Cerebellar nuclear complex (tissue), 1 donor: ENCODE measurements around the gene CYBA.

Experiments used
- DNase-seq, 2 experiments: peaks; one replicate each; lab custom pipeline; 2025; lab: John Stamatoyannopoulos, UW

The CYBA gene

GRCh38 chr16:88650749-88651275 is at the start of gene CYBA:
CYBA (minus strand) TSS chr16:88651053; CDS start chr16:88651013, 40 bp downstream.
- DNase-seq, result no peak

- DNase-seq, result no peak
Measured at GRCh38 chr16:88700322-88700635, 49.4 kb upstream of the CYBA start.

GRCh38 chr16:88699180-88699579 is 48.3 kb upstream of the CYBA start:
- DNase-seq, result no peak

DNA sequence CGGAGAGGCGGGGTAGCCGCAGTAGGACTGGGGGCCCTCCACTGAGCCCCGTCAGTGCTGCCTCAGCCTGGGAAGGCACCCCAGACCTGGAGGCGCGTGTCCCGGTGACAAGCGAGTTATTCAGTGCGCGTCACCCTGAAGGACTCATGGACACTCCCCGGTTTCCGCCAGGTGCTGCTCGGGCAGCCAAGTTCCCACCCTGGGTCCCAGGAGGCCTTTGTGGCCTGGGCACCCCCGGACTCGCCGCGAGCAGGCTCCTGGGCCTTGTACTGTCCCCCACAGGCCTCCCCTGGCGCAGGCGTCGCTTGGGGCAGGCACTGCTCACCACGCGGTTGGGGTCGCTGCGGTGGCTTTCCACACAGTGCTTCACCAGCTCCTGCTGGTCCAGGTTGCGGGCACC is 47.8 kb upstream of the CYBA start:
- DNase-seq, result no peak

GRCh38 chr16:88697831-88698615 is 47.2 kb upstream of the CYBA start:
- DNase-seq, result no peak

- no peak for DNase-seq
Measured at GRCh38 chr16:88697116-88697830, 46.4 kb upstream of the CYBA start.

- no peak for DNase-seq
Measured at GRCh38 chr16:88696441-88696840, 45.6 kb upstream of the CYBA start.

DNA sequence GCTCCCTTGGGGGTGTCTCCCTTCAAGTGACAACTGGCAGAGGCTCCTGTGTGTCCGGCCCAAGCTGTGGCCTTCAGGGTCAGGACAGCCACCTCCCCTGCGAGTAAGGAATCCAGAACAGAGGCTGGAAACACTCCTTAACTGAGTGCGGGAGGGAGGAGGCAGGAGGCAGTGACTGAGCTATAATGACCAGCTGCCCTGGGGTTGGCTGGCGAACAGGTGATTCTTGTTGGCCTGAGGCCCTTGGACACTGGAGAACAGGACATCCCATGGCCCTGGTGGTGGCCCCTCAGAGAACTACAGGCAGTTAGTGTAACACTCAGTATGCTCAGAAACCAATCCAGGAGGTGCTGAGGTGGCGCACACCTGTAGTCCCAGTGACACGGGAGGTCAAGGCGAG is 44.9 kb upstream of the CYBA start:
- DNase-seq, result no peak

GRCh38 chr16:88695218-88695617 is 44.4 kb upstream of the CYBA start:
- no peak for DNase-seq

DNA sequence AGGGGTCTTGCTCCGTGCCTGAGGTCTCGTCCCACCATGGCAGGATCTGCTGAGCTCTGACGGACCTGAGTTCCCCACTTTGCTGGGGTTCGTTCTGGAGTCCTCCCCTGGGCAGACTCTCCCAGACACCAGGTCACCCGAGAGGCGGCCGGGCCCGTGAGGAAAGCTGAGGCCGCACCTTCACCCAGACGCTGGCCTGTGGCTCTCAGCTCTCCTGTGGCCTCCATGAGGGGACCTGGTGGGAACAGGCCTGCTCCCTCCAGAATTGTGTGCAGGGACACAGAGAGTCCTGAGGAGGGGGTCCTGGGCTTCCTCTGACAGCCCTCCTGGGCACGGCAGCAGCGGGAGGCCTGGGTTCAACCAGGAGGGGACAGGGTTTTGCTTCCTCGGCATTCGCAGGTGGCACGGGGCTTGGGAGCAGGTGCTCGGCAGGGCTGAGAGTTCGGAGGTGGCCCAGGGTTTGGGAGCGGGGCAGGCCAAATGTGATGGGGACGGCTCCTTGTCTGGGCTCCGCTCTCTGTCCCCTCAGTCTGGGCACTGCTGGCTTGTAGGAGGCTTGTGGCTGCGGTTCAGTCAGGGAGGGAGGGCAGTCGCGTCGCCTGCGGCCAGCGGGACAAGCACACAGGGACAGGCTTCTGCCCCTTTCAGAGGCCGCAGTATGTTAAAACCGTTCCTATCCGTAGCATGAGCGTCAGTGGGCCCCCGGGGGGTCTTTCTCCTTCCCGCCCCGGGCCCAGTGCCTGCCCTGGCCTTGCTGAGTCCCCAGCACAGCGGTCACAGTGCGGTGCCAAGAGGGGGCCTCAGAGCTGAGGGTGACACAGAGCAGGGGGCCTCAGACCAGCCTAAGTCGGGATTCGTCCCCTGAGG is 43.6 kb upstream of the CYBA start:
- no peak for DNase-seq

DNA sequence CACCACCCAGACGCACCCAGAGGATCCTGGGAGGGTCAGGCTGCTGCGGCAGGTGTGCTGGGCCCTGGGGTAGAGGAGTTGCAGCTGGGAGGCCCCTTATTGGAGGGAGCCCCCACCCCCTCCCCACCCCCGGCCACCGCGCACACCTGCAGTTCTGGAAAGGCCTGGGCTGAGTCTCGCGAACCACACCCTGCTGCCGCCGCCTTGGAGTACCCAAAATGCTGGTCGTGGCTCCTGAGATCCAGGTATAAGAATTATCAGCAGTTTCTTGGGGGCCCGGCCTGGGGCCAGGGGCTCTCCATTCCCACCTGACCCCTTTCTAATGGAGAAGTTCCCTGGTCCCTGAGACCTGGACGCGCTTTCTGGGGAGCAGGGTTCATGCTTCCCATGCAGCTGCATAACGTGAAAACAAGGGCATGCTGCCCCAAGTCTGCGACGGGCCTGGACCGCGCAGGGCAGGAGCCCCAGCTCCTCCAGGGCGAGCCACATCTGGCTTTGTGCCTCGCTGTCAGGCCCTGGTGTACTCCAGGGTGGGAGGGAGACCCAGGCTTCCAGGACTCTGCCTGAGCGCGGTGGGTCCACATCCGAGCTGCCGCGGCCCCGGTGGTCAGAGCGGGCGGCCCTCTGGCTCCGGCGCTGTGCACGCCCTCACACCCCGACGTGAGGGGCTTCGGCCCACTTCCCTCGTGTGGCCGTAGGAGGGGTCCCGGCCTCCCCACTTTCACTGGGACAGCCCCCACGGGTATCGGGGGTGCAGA is 42.7 kb upstream of the CYBA start:
- DNase-seq, result no peak

- no peak for DNase-seq
Measured at GRCh38 chr16:88692861-88693260, 42.0 kb upstream of the CYBA start.

DNA sequence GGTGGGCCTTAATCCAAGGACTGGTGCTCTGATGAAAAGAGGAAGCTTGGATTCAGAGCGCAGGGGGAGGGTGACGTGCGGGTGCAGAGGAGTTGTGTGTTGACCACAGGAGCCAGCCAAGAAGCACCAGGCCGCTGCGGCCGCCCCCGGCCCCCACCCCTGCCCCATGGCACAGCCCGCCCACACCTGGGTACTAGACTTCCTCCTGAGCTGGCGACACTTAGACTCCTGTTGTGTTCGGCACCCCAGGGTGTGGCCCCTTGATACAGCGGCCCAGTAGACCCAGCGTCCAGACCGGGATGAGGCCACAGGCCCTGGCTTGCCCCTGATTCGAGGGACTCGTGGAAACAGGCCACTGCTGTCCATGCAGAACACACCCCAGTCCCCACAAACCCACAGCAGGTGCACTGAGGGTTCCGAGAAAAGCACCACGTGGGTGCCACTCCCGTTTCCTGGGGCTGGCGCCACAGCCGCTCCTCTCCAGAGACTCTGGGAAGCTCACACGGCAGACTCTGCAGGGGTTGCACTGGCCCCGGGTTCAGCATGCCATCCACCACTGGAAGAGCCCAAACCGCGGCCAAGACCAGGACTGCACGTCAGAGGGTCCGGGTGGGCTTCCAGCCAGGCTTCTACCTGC is 41.2 kb upstream of the CYBA start:
- no peak for DNase-seq

DNA sequence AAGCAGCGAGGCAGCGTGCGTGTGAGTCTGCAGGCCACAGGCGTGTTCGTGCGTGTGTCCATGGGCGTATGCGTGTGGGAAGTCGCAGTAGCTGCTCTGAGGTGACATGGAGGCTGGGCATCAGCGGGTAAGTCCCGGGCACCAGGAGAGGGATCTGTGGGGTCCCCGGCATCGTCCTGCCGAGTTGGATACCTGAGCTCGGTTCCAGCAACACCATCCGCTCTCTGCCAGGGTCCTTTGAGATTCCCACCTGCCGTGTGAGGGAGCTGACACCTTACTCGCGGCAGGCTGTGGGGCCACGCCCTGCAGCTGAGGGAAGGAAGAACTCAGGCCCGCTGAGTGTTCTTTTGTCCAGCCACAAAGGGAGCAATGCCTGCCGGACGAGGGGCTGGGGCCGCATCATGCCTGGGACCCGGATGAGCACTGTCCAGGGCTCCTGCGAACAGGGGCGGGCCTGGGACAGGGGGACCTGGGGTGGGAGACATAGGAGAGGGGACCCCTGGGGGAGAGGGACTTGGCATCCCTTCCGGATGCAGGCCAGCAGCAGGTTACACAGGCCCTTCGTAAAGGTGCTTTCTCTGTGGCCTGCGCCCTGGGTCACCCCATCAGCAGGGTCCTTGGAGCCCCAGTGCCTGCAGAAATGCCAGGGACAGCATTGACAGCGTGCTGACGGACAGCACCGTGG is 40.4 kb upstream of the CYBA start:
- no peak for DNase-seq

DNA sequence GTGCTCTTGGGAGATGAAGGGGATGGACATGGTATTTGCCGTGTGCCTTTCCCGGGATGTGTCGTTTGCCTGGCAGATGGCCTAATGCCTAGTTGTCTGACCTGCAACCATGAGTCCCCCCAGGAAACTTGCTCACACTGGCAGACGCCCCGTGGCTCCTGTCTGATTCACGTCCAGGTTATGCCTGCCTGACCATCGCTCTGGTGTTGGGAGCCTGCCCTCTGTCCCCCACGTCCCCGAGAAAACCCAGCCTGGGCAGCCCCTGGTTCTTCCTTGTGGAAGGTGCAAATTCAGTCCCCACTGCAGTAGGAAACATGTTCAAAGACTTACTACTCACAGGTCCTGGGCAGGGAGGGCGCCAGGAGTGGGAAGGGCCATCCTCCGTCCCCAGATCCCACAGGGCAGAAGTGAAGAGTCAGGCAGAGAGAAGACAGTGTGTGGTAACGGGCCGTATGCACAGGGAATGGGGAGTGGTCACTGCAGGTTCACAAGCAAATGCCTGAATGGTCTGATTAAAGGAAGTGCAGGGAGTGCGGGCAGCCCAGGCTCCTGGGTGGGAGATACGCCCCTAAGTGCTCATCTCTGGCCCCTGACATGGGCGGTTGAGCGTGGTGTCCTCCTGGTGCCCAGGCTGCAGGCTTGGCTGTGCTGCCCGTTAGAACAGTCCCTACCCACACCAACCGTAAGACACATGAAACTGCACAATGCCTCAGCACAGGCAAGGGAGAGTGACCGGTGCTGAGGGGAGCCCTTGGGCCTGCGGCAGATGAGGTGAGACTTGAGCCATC is 39.7 kb upstream of the CYBA start:
- no peak for DNase-seq

GRCh38 chr16:88688013-88688778 is 37.3 kb upstream of the CYBA start:
- DNase-seq, result peak in 1 of 2 experiments; percentile 17

GRCh38 chr16:88687676-88688012 is 36.8 kb upstream of the CYBA start:
- no peak for DNase-seq

- no peak for DNase-seq
Measured at GRCh38 chr16:88687254-88687576, 36.4 kb upstream of the CYBA start.
